Measurements from ENCODE around the gene PLEKHA1. TPM values are rescaled to one million over a fixed set of nuclear protein-coding genes. Genes with fewer than 3 reads are reported as not detected.

Gene PLEKHA1
- total and polyA plus RNA-seq, 2 of the 13 experiments (the other 11 are each of a cell fraction or from before 2014, with no cell fraction given), result 32.2 to 53.3 TPM

DNA sequence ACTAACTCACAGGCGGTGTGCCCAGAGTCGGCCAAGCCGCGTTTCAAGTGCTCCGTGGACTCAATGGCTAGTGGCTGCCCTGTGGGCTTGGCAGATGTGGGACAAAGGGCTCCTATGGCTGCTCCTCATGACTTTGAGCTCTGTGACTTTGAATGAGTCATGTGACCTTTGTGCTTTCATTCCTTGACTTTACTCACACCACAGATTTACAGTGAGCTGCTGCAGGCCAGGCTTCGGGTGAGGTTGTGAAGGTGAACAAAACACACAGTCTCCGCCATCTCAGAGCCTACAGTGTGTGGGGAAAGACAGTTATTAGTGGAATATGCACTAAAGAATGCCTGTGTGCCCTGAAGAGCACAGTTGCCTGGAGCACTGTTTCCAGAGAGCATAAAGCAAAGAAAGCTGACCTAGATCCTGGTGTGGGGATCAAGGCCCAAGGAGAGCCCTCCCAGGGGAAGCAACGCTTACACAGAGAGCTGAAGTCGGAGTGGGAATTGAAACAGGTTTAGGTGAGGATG, 29.7 kb upstream of the PLEKHA1 start (continued):
- TF ChIP-seq, protein P1, sequence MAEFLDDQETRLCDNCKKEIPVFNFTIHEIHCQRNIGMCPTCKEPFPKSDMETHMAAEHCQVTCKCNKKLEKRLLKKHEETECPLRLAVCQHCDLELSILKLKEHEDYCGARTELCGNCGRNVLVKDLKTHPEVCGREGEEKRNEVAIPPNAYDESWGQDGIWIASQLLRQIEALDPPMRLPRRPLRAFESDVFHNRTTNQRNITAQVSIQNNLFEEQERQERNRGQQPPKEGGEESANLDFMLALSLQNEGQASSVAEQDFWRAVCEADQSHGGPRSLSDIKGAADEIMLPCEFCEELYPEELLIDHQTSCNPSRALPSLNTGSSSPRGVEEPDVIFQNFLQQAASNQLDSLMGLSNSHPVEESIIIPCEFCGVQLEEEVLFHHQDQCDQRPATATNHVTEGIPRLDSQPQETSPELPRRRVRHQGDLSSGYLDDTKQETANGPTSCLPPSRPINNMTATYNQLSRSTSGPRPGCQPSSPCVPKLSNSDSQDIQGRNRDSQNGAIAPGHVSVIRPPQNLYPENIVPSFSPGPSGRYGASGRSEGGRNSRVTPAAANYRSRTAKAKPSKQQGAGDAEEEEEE (CRISPR knock-in tag; IDR thresholded peaks at IDR 0.05; ENCODE audit: borderline replicate concordance), result peak; percentile 70; the same call in 1 of the 2 replicates
- no peak for TF ChIP-seq ZNF510 (CRISPR knock-in tag; IDR thresholded peaks at IDR 0.05; ENCODE audit: low read depth)
- TF ChIP-seq MAFF (IDR thresholded peaks at IDR 0.05; ENCODE audit: low read depth, low read length), result no peak
- TF ChIP-seq HCFC1 (IDR thresholded peaks at IDR 0.05; ENCODE audit: low read depth, low read length), result no peak
- TF ChIP-seq, protein P2, sequence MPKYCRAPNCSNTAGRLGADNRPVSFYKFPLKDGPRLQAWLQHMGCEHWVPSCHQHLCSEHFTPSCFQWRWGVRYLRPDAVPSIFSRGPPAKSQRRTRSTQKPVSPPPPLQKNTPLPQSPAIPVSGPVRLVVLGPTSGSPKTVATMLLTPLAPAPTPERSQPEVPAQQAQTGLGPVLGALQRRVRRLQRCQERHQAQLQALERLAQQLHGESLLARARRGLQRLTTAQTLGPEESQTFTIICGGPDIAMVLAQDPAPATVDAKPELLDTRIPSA (CRISPR knock-in tag; IDR thresholded peaks at IDR 0.05; ENCODE audit: borderline replicate concordance), result no peak
- TF ChIP-seq ZNF33B (CRISPR knock-in tag; IDR thresholded peaks at IDR 0.05), result no peak
- TF ChIP-seq ZNF281 (CRISPR knock-in tag; IDR thresholded peaks at IDR 0.05; ENCODE audit: borderline replicate concordance), result no peak
- TF ChIP-seq, protein P3, sequence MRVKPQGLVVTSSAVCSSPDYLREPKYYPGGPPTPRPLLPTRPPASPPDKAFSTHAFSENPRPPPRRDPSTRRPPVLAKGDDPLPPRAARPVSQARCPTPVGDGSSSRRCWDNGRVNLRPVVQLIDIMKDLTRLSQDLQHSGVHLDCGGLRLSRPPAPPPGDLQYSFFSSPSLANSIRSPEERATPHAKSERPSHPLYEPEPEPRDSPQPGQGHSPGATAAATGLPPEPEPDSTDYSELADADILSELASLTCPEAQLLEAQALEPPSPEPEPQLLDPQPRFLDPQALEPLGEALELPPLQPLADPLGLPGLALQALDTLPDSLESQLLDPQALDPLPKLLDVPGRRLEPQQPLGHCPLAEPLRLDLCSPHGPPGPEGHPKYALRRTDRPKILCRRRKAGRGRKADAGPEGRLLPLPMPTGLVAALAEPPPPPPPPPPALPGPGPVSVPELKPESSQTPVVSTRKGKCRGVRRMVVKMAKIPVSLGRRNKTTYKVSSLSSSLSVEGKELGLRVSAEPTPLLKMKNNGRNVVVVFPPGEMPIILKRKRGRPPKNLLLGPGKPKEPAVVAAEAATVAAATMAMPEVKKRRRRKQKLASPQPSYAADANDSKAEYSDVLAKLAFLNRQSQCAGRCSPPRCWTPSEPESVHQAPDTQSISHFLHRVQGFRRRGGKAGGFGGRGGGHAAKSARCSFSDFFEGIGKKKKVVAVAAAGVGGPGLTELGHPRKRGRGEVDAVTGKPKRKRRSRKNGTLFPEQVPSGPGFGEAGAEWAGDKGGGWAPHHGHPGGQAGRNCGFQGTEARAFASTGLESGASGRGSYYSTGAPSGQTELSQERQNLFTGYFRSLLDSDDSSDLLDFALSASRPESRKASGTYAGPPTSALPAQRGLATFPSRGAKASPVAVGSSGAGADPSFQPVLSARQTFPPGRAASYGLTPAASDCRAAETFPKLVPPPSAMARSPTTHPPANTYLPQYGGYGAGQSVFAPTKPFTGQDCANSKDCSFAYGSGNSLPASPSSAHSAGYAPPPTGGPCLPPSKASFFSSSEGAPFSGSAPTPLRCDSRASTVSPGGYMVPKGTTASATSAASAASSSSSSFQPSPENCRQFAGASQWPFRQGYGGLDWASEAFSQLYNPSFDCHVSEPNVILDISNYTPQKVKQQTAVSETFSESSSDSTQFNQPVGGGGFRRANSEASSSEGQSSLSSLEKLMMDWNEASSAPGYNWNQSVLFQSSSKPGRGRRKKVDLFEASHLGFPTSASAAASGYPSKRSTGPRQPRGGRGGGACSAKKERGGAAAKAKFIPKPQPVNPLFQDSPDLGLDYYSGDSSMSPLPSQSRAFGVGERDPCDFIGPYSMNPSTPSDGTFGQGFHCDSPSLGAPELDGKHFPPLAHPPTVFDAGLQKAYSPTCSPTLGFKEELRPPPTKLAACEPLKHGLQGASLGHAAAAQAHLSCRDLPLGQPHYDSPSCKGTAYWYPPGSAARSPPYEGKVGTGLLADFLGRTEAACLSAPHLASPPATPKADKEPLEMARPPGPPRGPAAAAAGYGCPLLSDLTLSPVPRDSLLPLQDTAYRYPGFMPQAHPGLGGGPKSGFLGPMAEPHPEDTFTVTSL (CRISPR knock-in tag; IDR thresholded peaks at IDR 0.05; ENCODE audit: borderline replicate concordance), result no peak; the same call in 1 of the 2 replicates
- TF ChIP-seq SIN3B (IDR thresholded peaks at IDR 0.05; ENCODE audit: low read length), result no peak
- TF ChIP-seq ZNF256 (CRISPR knock-in tag; conservative IDR thresholded peaks at IDR 0.05), result no peak
- peak; percentile 73; the same call in 1 of the 2 replicates for TF ChIP-seq RAD51 (IDR thresholded peaks at IDR 0.05; ENCODE audit: borderline replicate concordance)
- no peak for TF ChIP-seq ZNF24 (IDR thresholded peaks at IDR 0.05)
